ENCODE results near the gene TTC28.

DNA sequence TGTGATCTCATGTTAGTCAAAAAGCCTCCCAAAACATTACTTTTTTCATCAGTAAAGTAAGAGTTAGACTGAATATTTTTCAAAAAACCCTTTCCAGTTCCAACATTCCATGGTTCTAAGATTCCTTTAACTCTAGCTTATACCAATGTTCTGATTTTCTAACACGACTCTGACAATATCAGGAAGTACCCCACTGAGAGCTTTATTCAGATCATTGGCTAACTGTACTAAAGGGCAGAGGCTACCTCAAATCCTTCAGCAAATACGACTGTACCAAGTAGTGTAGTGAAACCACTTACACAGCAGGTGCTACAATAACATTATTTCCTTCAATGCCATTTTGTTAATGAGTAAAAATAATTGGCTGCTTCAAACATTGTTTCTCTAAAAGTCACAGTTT is 547.2 kb downstream of the TTC28 start:
- TF ChIP-seq POLR2A (IDR thresholded peaks at IDR 0.05), result no peak
- TF ChIP-seq, protein P1, sequence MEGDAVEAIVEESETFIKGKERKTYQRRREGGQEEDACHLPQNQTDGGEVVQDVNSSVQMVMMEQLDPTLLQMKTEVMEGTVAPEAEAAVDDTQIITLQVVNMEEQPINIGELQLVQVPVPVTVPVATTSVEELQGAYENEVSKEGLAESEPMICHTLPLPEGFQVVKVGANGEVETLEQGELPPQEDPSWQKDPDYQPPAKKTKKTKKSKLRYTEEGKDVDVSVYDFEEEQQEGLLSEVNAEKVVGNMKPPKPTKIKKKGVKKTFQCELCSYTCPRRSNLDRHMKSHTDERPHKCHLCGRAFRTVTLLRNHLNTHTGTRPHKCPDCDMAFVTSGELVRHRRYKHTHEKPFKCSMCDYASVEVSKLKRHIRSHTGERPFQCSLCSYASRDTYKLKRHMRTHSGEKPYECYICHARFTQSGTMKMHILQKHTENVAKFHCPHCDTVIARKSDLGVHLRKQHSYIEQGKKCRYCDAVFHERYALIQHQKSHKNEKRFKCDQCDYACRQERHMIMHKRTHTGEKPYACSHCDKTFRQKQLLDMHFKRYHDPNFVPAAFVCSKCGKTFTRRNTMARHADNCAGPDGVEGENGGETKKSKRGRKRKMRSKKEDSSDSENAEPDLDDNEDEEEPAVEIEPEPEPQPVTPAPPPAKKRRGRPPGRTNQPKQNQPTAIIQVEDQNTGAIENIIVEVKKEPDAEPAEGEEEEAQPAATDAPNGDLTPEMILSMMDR (IDR thresholded peaks at IDR 0.05), result no peak
- no peak for TF ChIP-seq POLR2AphosphoS5 (IDR thresholded peaks at IDR 0.05)
- no peak for TF ChIP-seq EP300 (IDR thresholded peaks at IDR 0.05)

Data from gastroesophageal sphincter (tissue), 3 donors.